Measurements from ENCODE around the gene MRS2.

The MRS2 gene

GRCh38 chr6:24454452-24454851 lies 51.7 kb downstream of the MRS2 start:
- no peak for TF ChIP-seq CTCF (conservative IDR thresholded peaks at IDR 0.05)
- no peak overlapping the region for H3K27ac ChIP-seq

- TF ChIP-seq CTCF (conservative IDR thresholded peaks at IDR 0.05), result no peak
- H3K27ac ChIP-seq, result no peak overlapping the region
Observed at GRCh38 chr6:24455061-24455460, 52.3 kb downstream of the MRS2 start.

GRCh38 chr6:24458134-24458533 lies 55.4 kb downstream of the MRS2 start:
- no peak overlapping the region for H3K27ac ChIP-seq

GRCh38 chr6:24458941-24459340 lies 56.2 kb downstream of the MRS2 start:
- H3K27ac ChIP-seq, result no peak overlapping the region
- no peak for TF ChIP-seq CTCF (conservative IDR thresholded peaks at IDR 0.05)

More at GRCh38 chr6:24458134-24458533, 55.4 kb downstream of the MRS2 start:
- no peak for TF ChIP-seq CTCF (conservative IDR thresholded peaks at IDR 0.05)

GRCh38 chr6:24460966-24461365 lies 58.2 kb downstream of the MRS2 start:
- H3K27ac ChIP-seq, result no peak overlapping the region

GRCh38 chr6:24464253-24465038 lies 61.7 kb downstream of the MRS2 start:
- TF ChIP-seq CTCF (conservative IDR thresholded peaks at IDR 0.05), result no peak
- no peak overlapping the region for H3K27ac ChIP-seq

More at GRCh38 chr6:24460966-24461365, 58.2 kb downstream of the MRS2 start:
- no peak for TF ChIP-seq CTCF (conservative IDR thresholded peaks at IDR 0.05)

- TF ChIP-seq CTCF (conservative IDR thresholded peaks at IDR 0.05), result no peak
- H3K27ac ChIP-seq, result no peak overlapping the region
Observed at GRCh38 chr6:24469811-24470210, 67.1 kb downstream of the MRS2 start.

All from VCaP (cell line).